Stimulated activated naive CD8-positive, alpha-beta T cell treated with anti-CD3 and anti-CD28 coated beads, Interleukin-15, Interleukin-2, amounts not matched to agents 100 U/mL and 50 U/mL, for 24 hours (primary cell): ENCODE measurements around the gene ADH1C.
"Not testable (repeated sequence)": the region's sequence is repeated elsewhere in the genome, so short reads cannot be mapped to it uniquely, and the experiment has no call there.

Source experiments
- ATAC-seq: fragments of 150-1000 bp; cut with Tn5 transposase; one replicate; pipeline ENCODE4 v1.10.0; 2021
- DNase-seq: peaks from one replicate; pipeline ENCODE4 v3.0.0; 2021

Gene ADH1C

GRCh38 chr4:99352602-99353537 lies at the start of gene ADH1C:
TSS of gene ADH1C (minus strand) at chr4:99352746. CDS start at chr4:99352675, 71 bp downstream.
- no peak for ATAC-seq
- no peak for DNase-seq

GRCh38 chr4:99400831-99401230 lies 48.3 kb upstream of the ADH1C start:
- ATAC-seq (no peak), DNase-seq (no peak)

GRCh38 chr4:99399017-99399416 lies 46.5 kb upstream of the ADH1C start:
- DNase-seq (no peak), ATAC-seq (no peak)

GRCh38 chr4:99395595-99396364 lies 43.2 kb upstream of the ADH1C start:
- ATAC-seq (no peak), DNase-seq (no peak)

- DNase-seq (no peak), ATAC-seq (no peak)
Observed at GRCh38 chr4:99394896-99395295, 42.4 kb upstream of the ADH1C start.

- DNase-seq (no peak), ATAC-seq (no peak)
Observed at GRCh38 chr4:99390055-99390454, 37.5 kb upstream of the ADH1C start.

GRCh38 chr4:99389606-99390005 lies 37.1 kb upstream of the ADH1C start:
- no peak for DNase-seq
- ATAC-seq: no peak

- no peak for DNase-seq
Observed at GRCh38 chr4:99383833-99384392, 31.4 kb upstream of the ADH1C start.

GRCh38 chr4:99383399-99383798 lies 30.9 kb upstream of the ADH1C start:
- ATAC-seq (no peak), DNase-seq (no peak)

More at GRCh38 chr4:99383833-99384392, 31.4 kb upstream of the ADH1C start:
- ATAC-seq: no peak

GRCh38 chr4:99382745-99383360 lies 30.3 kb upstream of the ADH1C start:
- no peak for DNase-seq
- no peak for ATAC-seq

GRCh38 chr4:99381588-99382175 lies 29.1 kb upstream of the ADH1C start:
- DNase-seq (no peak), ATAC-seq (no peak)

GRCh38 chr4:99379571-99379970 lies 27.0 kb upstream of the ADH1C start:
- DNase-seq (no peak), ATAC-seq (no peak)

GRCh38 chr4:99378876-99379275 lies 26.3 kb upstream of the ADH1C start:
- ATAC-seq (no peak), DNase-seq (no peak)

GRCh38 chr4:99377341-99377740 lies 24.8 kb upstream of the ADH1C start:
- ATAC-seq, DNase-seq: not testable (repeated sequence)

- not testable (repeated sequence) for DNase-seq, ATAC-seq
Observed at GRCh38 chr4:99372464-99372863, 19.9 kb upstream of the ADH1C start.

- ATAC-seq, DNase-seq: not testable (repeated sequence)
Observed at GRCh38 chr4:99367817-99368216, 15.3 kb upstream of the ADH1C start.

- no peak for DNase-seq
- ATAC-seq: no peak
Observed at GRCh38 chr4:99366491-99366890, 13.9 kb upstream of the ADH1C start.

- DNase-seq (no peak), ATAC-seq (no peak)
Observed at GRCh38 chr4:99362768-99363167, 10.2 kb upstream of the ADH1C start.

- ATAC-seq: no peak
- no peak for DNase-seq
Observed at GRCh38 chr4:99361899-99362275, 9.3 kb upstream of the ADH1C start.

GRCh38 chr4:99361268-99361898 lies 8.8 kb upstream of the ADH1C start:
- DNase-seq (no peak), ATAC-seq (no peak)

- no peak for ATAC-seq
- no peak for DNase-seq
Observed at GRCh38 chr4:99359480-99360204, 7.1 kb upstream of the ADH1C start.
